Ishikawa (cell line): ENCODE measurements around the gene S100A12.

Experiments
- CEBPB ChIP-seq: IDR thresholded peaks from 2 replicates; pipeline ENCODE4 v1.6.1; 2012
- CREB1 ChIP-seq: IDR thresholded peaks from 2 replicates; pipeline ENCODE4 v1.6.1; 2012; ENCODE audit warnings: low read depth
- EGR1 ChIP-seq: IDR thresholded peaks from 2 replicates; pipeline ENCODE4 v1.6.1; 2012
- EP300 ChIP-seq: IDR thresholded peaks from 2 replicates; pipeline ENCODE4 v1.6.1; 2012; ENCODE audit warnings: borderline replicate concordance
- FOXM1 ChIP-seq: IDR thresholded peaks from 2 replicates; pipeline ENCODE4 v1.6.1; 2012; ENCODE audit warnings: low read depth, borderline replicate concordance
- MAX ChIP-seq: IDR thresholded peaks from 2 replicates; pipeline ENCODE4 v1.6.1; 2012
- NFIC ChIP-seq: IDR thresholded peaks from 2 replicates; pipeline ENCODE4 v1.6.1; 2012
- RAD21 ChIP-seq: IDR thresholded peaks from 2 replicates; pipeline ENCODE4 v1.6.1; 2012; ENCODE audit warnings: low read depth
- REST ChIP-seq: IDR thresholded peaks from 2 replicates; pipeline ENCODE4 v1.6.1; 2012; ENCODE audit warnings: low read depth, mild to moderate bottlenecking
- TAF1 ChIP-seq: IDR thresholded peaks from 2 replicates; pipeline ENCODE4 v1.6.1; 2012; ENCODE audit warnings: low read depth, mild to moderate bottlenecking
- TCF12 ChIP-seq: IDR thresholded peaks from 2 replicates; pipeline ENCODE4 v1.6.1; 2012; ENCODE audit warnings: low read depth
- TEAD4 ChIP-seq: IDR thresholded peaks from 2 replicates; pipeline ENCODE4 v1.6.1; 2012
- ZBTB7A ChIP-seq: IDR thresholded peaks from 2 replicates; pipeline ENCODE4 v1.6.1; 2012; ENCODE audit warnings: low read depth

- TF ChIP-seq TAF1 (no peak), REST (no peak), CEBPB (no peak), TEAD4 (no peak), MAX (no peak), TCF12 (no peak), CREB1 (no peak), ZBTB7A (no peak), RAD21 (peak; percentile 16; the same call in 1 of the 2 replicates), EP300 (no peak), EGR1 (no peak), NFIC (no peak), FOXM1 (no peak)
Measured at GRCh38 chr1:153400244-153400643, 24.8 kb upstream of the S100A12 start.
